Measurements from ENCODE around the gene COL12A1.

The COL12A1 gene

DNA sequence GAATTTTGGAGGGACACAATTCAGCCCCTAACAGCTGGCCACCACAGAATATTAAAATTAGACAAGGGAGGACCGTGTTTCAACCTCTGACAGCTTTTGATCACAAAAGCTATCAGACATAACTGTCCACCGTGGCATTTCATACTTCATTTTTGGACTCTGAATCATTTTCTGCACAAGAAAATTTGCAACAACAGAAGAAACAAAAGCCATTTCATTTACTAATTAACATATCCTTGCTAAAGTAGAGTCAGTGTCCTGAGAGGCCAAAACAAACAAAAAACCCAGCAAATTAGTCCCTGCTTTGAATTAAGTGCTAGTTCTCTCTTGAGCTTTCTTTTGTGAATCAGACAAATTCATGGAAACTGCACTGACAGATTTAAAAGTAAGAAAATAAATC lies 17.6 kb upstream of the COL12A1 start:
- no peak for TF ChIP-seq CTCF (IDR thresholded peaks at IDR 0.05; ENCODE audit: control extremely low read depth, extremely low read depth, low read depth, missing control alignments)
- DNase-seq (ENCODE audit: extremely low spot score): no peak
- ChIA-PET POLR2A (no interaction called here), CTCF (interaction anchor here (1.0 to 1.5 kb wide), 2 partner anchors 12 to 15 kb away, joined by 3 to 5 read pairs; no protein-coding TSS in a partner anchor)

- no peak for DNase-seq (ENCODE audit: extremely low spot score)
- POLR2A ChIA-PET: no interaction called here
- no peak for TF ChIP-seq CTCF (IDR thresholded peaks at IDR 0.05; ENCODE audit: control extremely low read depth, extremely low read depth, low read depth, missing control alignments)
- CTCF ChIA-PET: interaction anchor here (1.0 to 2.7 kb wide), 3 partner anchors 10 to 13 kb away, joined by 3 to 54 read pairs (median 5); no protein-coding TSS in a partner anchor
Observed at GRCh38 chr6:75222261-75222660, 16.4 kb upstream of the COL12A1 start.

- ChIA-PET CTCF (interaction anchor here (0.8 to 2.7 kb wide), 6 partner anchors 11 to 76 kb away, joined by 3 to 54 read pairs (median 4); partner anchors contain the start of gene COL12A1), POLR2A (no interaction called here)
- no peak for DNase-seq (ENCODE audit: extremely low spot score)
- no peak for TF ChIP-seq CTCF (IDR thresholded peaks at IDR 0.05; ENCODE audit: control extremely low read depth, extremely low read depth, low read depth, missing control alignments)
Observed at GRCh38 chr6:75221116-75221515, 15.3 kb upstream of the COL12A1 start.

GRCh38 chr6:75220357-75220756 lies 14.5 kb upstream of the COL12A1 start:
- POLR2A ChIA-PET: interaction anchor here (0.5 kb wide), 1 partner anchor 14 kb away, joined by 3 read pairs; no protein-coding TSS in a partner anchor
- TF ChIP-seq CTCF (IDR thresholded peaks at IDR 0.05; ENCODE audit: control extremely low read depth, extremely low read depth, low read depth, missing control alignments): no peak
- CTCF ChIA-PET: interaction anchor here (1.0 to 2.7 kb wide), 5 partner anchors 11 to 1487 kb away, joined by 3 to 54 read pairs (median 4); no protein-coding TSS in a partner anchor
- no peak for DNase-seq (ENCODE audit: extremely low spot score)

- no peak for TF ChIP-seq CTCF (IDR thresholded peaks at IDR 0.05; ENCODE audit: control extremely low read depth, extremely low read depth, low read depth, missing control alignments)
- ChIA-PET CTCF (interaction anchor here (1.0 to 2.7 kb wide), 2 partner anchors 10 to 1486 kb away, joined by 3 to 54 read pairs; no protein-coding TSS in a partner anchor), POLR2A (no interaction called here)
- DNase-seq (ENCODE audit: extremely low spot score): no peak
Observed at GRCh38 chr6:75219263-75219662, 13.4 kb upstream of the COL12A1 start.

GRCh38 chr6:75217193-75217592 lies 11.3 kb upstream of the COL12A1 start:
- POLR2A ChIA-PET: no interaction called here
- DNase-seq (ENCODE audit: extremely low spot score): no peak
- CTCF ChIA-PET: interaction anchor here (1.5 to 2.3 kb wide), 4 partner anchors 8 to 1484 kb away, joined by 3 to 16 read pairs (median 6); no protein-coding TSS in a partner anchor
- no peak for TF ChIP-seq CTCF (IDR thresholded peaks at IDR 0.05; ENCODE audit: control extremely low read depth, extremely low read depth, low read depth, missing control alignments)
